ENCODE data around the gene ALK.
"Not testable (repeated sequence)": the region's sequence is repeated elsewhere in the genome, so short reads cannot be mapped to it uniquely, and the experiment has no call there.

The ALK gene

DNA sequence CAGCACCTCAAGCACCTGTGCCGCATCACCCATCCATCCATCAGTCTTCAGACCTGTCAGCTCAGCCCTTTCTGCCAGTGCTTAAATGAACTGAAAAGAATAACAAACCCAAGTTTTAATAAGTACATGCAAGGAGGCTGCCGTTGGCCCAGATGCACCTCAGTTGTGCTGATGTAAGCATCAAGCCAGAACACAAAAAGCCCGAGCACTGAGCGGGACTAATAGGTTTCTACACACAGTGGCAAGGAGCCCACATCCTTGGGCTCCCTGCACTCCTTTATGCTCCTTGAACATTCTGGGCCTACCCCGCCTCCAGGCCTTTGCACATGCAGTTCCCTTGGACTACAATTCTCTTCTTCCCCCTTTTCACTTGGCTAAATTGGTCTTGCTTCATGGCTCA is 165.6 kb downstream of the ALK start:
- no peak for DNase-seq (ENCODE audit: insufficient read length, low spot score)
- TF ChIP-seq, protein P1, sequence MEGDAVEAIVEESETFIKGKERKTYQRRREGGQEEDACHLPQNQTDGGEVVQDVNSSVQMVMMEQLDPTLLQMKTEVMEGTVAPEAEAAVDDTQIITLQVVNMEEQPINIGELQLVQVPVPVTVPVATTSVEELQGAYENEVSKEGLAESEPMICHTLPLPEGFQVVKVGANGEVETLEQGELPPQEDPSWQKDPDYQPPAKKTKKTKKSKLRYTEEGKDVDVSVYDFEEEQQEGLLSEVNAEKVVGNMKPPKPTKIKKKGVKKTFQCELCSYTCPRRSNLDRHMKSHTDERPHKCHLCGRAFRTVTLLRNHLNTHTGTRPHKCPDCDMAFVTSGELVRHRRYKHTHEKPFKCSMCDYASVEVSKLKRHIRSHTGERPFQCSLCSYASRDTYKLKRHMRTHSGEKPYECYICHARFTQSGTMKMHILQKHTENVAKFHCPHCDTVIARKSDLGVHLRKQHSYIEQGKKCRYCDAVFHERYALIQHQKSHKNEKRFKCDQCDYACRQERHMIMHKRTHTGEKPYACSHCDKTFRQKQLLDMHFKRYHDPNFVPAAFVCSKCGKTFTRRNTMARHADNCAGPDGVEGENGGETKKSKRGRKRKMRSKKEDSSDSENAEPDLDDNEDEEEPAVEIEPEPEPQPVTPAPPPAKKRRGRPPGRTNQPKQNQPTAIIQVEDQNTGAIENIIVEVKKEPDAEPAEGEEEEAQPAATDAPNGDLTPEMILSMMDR (IDR thresholded peaks at IDR 0.05; ENCODE audit: insufficient read depth, missing control alignments), result no peak
- no peak for FAIRE-seq

- TF ChIP-seq, protein P1 (IDR thresholded peaks at IDR 0.05; ENCODE audit: insufficient read depth, missing control alignments), result no peak
- FAIRE-seq (no peak), DNase-seq (ENCODE audit: insufficient read length, low spot score) (no peak)
These were observed 166.2 kb downstream of the ALK start for GRCh38 chr2:29755233-29755632.

DNA sequence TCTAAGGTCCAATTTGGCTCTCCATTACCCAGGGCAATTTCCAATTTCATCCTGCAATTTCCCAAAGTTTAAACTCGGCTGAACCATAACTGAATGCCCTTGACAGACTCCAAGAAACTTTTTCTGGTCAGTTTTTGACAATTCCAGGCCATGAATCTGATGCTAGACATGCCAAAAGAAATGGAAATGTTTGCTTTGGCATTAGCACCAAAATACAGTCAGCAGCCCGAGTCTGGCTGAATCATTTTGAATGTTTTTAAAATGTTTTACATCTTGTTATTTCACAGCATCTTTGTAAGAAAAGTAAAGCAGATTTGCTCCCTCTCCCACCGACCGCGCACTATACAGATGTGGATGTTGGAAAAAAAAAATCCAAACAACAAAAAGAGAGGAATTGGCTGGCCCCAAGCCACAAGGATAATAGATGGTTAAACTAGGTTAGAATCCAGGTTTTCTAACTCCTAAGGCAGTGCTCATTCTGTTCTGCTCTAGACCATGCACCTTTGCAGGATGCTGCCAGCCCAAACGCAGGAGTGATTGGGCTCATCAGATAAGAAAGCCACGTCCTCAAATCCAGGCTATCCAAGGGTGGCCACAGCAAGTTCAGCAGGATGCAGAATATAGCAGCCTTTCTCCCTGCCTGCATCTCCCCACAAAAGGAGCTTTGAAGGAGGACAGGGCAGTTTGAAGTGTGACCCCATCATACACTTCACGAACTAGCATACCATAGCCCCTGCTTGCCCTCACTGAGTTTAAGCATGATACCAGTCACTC is 167.5 kb downstream of the ALK start:
- FAIRE-seq (no peak), DNase-seq (ENCODE audit: insufficient read length, low spot score) (no peak)
- TF ChIP-seq, protein P1 (IDR thresholded peaks at IDR 0.05; ENCODE audit: insufficient read depth, missing control alignments), result no peak

DNA sequence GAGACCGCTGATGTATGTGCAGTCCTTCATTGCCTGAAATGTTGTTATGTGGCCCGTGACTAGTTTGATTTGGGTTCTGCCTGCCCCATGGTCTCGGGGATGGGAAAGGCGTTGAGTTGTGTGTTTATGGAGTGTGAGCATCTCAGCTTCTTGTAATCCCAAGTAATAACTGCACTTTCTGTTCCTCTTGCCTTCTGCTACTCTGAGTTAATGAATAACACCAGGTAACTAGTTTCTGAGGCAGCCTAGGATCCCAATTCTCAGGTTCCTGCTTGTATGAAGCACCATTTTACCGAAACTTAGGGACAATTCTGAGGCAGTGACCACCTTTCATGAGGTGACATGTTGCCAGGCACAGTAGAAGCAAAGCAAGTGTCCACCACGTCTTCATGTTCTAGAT is 170.0 kb downstream of the ALK start:
- FAIRE-seq (no peak), DNase-seq (ENCODE audit: insufficient read length, low spot score) (no peak)
- TF ChIP-seq, protein P1 (IDR thresholded peaks at IDR 0.05; ENCODE audit: insufficient read depth, missing control alignments), result no peak

GRCh38 chr2:29750463-29750862 is 170.9 kb downstream of the ALK start:
- DNase-seq (ENCODE audit: insufficient read length, low spot score); FAIRE-seq: not testable (repeated sequence)

- TF ChIP-seq, protein P1 (IDR thresholded peaks at IDR 0.05; ENCODE audit: insufficient read depth, missing control alignments), result no peak
- FAIRE-seq, result no peak
- no peak for DNase-seq (ENCODE audit: insufficient read length, low spot score)
These were observed 171.5 kb downstream of the ALK start for GRCh38 chr2:29749843-29750242.

GRCh38 chr2:29749041-29749440 is 172.3 kb downstream of the ALK start:
- DNase-seq (ENCODE audit: insufficient read length, low spot score), result no peak
- TF ChIP-seq, protein P1 (IDR thresholded peaks at IDR 0.05; ENCODE audit: insufficient read depth, missing control alignments), result no peak
- no peak for FAIRE-seq

All from D721Med (cell line).